Thoracic aorta (tissue), 2 donors: Measurements from ENCODE around the gene LRRC7. TPM values are rescaled to one million over a fixed set of nuclear protein-coding genes. Genes with fewer than 3 reads are reported as not detected.

Source experiments
- ATAC-seq: fragments of 150-250 bp; one replicate; pipeline ENCODE4 v1.8.0; 2017; ENCODE audit warnings: low read depth; ENCODE audit not compliant: insufficient number of reproducible peaks, low FRiP score
- DNase-seq: peaks from one replicate; pipeline ENCODE4 v3.0.0-alpha.2; 2020; ENCODE audit warnings: low spot score
- H3K27ac ChIP-seq, 2 donors: fragments of 200-600 bp; sonication (generic); 1 replicate in 1 of 2; 2 replicates in 1 of 2; pipeline ENCODE4 v1.5.1; 2016; ENCODE audit warnings: mild to moderate bottlenecking in 2 of 2, moderate library complexity in 2 of 2
- H3K27me3 ChIP-seq: fragments of 200-600 bp; sonication (generic); replicated peaks from 2 replicates; pipeline ENCODE4 v1.6.0; 2016; ENCODE audit warnings: mild to moderate bottlenecking; ENCODE audit not compliant: insufficient read depth
- H3K36me3 ChIP-seq: fragments of 200-600 bp; sonication (generic); one replicate; pipeline ENCODE4 v1.5.1; 2016
- H3K4me1 ChIP-seq, 2 donors: fragments of 200-600 bp; sonication (generic); 1 replicate in 1 of 2; 2 replicates in 1 of 2; pipeline versions ENCODE4 v1.5.1 to v1.6.0; 2016; ENCODE audit warnings: low read depth in 2 of 2, mild to moderate bottlenecking in 1 of 2; ENCODE audit not compliant: control insufficient read depth in 1 of 2
- H3K4me3 ChIP-seq: fragments of 200-600 bp; sonication (generic); 2 replicates; pipeline ENCODE4 v1.5.1; 2016; ENCODE audit warnings: mild to moderate bottlenecking
- H3K9me3 ChIP-seq: fragments of 200-600 bp; sonication (generic); 2 replicates; pipeline ENCODE4 v1.5.1; 2016
- CTCF ChIP-seq: fragments of 200-600 bp; sonication (generic); IDR thresholded peaks from one replicate; pipeline ENCODE4 v1.5.1; 2019; ENCODE audit warnings: antibody characterized with exemption
- total RNA-seq, 2 donors: library from RNA; depleted of rRNA; stranded (reverse); fragments of >200 nt; gene quantifications; one replicate each; pipeline versions ENCODE4 v1.1.0 to v1.2.3, GENCODE V29; 2016

LRRC7 gene
- total RNA-seq, 2 donors from 2014 or later = 0.14 to 0.35 TPM

GRCh38 chr1:69524015-69524414 lies 43.7 kb upstream of the LRRC7 start:
- Histone ChIP-seq H3K27ac (no peak overlapping the region), H3K9me3 (no peaks in the 10 kb centered on the region), H3K4me1 (no peaks in the 10 kb centered on the region), H3K36me3 (no peaks in the 10 kb centered on the region), H3K27me3 (no peaks in the 10 kb centered on the region), H3K4me3 (no peak overlapping the region)
- ATAC-seq (no peak), DNase-seq (no peak)
- TF ChIP-seq CTCF = no peak

DNA sequence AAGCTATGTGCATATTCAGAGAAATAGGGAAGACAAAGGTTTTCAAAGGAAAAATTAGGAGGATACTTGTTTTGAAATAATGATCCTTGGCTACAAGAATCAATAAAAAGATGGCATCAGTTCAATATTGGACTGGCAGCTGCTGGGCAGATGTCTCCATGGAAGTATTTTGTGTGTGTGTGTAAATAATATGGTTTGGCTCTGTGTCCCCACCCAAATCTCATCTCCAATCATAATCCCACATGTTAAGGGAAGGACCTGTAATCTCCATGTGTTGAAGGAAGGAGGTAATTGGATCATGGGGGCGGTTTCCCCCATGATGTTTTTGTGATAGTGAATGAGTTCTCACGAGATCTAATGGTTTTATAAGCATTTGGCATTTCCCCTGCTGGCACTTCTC lies 40.4 kb upstream of the LRRC7 start:
- no peaks in the 10 kb centered on the region for H3K36me3 ChIP-seq
- no peak for TF ChIP-seq CTCF
- DNase-seq = no peak
- H3K27ac ChIP-seq = no peak overlapping the region
- no peak overlapping the region for H3K4me3 ChIP-seq
- no peak for ATAC-seq
- H3K4me1 ChIP-seq = no peaks in the 10 kb centered on the region
- H3K9me3 ChIP-seq = no peaks in the 10 kb centered on the region
- no peaks in the 10 kb centered on the region for H3K27me3 ChIP-seq

GRCh38 chr1:69528376-69528775 lies 39.3 kb upstream of the LRRC7 start:
- no peak overlapping the region for H3K4me3 ChIP-seq
- ATAC-seq (no peak), DNase-seq (no peak)
- H3K4me1 ChIP-seq = no peaks in the 10 kb centered on the region
- no peaks in the 10 kb centered on the region for H3K36me3 ChIP-seq
- TF ChIP-seq CTCF = no peak
- no peaks in the 10 kb centered on the region for H3K9me3 ChIP-seq
- H3K27me3 ChIP-seq = no peaks in the 10 kb centered on the region
- no peak overlapping the region for H3K27ac ChIP-seq

DNA sequence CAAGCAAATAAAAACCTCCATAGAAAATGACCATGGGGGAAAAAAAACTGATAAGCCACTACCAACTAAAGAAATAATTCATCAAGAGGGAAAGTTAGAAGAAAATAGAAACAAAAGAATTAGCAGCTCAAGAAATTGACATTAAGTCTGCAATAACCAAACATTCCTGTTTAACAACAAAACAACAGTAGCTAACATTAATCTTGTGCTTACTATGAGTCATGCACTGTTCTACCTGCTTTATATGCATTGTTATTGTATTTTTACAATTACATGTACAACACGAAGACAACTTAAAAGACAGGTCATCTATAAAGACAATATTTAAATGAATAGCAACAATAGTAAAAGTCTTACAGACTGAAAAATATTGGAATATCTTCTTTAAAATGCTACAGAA lies 34.4 kb upstream of the LRRC7 start:
- H3K36me3 ChIP-seq = no peaks in the 10 kb centered on the region
- DNase-seq (no peak), ATAC-seq (no peak)
- no peak overlapping the region for H3K27ac ChIP-seq
- H3K27me3 ChIP-seq = no peaks in the 10 kb centered on the region
- no peaks in the 10 kb centered on the region for H3K9me3 ChIP-seq
- no peak for TF ChIP-seq CTCF
- no peak overlapping the region for H3K4me3 ChIP-seq
- no peaks in the 10 kb centered on the region for H3K4me1 ChIP-seq

DNA sequence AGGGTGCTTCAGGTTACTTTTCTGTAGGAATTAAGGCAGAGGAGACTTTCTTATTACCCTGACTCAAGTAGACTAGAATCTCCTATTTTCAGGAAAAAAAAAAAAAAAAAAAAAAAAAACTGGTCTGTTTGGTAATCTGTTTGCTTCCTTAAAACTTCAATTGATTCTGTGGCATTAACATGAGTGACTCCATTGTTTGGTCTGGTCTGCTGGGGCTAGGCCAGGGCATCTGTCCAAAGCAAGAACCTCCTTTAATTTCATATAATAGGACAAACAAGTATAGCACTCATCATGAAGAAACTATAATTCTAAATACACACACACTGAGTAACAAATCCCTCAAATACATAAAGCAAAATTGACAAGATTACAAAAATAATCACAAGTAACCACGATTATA lies 32.9 kb upstream of the LRRC7 start:
- H3K27ac ChIP-seq = no peak overlapping the region
- no peak for ATAC-seq

More for the DNA sequence above, 32.9 kb upstream of the LRRC7 start:
- Histone ChIP-seq H3K27me3 (no peaks in the 10 kb centered on the region), H3K9me3 (no peaks in the 10 kb centered on the region), H3K4me1 (no peaks in the 10 kb centered on the region), H3K36me3 (no peaks in the 10 kb centered on the region), H3K4me3 (no peak overlapping the region)
- TF ChIP-seq CTCF = no peak
- no peak for DNase-seq
